ENCODE results near the gene CHST15. TPM values are rescaled to one million over a fixed set of nuclear protein-coding genes. Genes with fewer than 3 reads are reported as not detected.

Gene CHST15
- polyA plus RNA-seq, 1 donor from 2014 or later, result 0.79 TPM

DNA sequence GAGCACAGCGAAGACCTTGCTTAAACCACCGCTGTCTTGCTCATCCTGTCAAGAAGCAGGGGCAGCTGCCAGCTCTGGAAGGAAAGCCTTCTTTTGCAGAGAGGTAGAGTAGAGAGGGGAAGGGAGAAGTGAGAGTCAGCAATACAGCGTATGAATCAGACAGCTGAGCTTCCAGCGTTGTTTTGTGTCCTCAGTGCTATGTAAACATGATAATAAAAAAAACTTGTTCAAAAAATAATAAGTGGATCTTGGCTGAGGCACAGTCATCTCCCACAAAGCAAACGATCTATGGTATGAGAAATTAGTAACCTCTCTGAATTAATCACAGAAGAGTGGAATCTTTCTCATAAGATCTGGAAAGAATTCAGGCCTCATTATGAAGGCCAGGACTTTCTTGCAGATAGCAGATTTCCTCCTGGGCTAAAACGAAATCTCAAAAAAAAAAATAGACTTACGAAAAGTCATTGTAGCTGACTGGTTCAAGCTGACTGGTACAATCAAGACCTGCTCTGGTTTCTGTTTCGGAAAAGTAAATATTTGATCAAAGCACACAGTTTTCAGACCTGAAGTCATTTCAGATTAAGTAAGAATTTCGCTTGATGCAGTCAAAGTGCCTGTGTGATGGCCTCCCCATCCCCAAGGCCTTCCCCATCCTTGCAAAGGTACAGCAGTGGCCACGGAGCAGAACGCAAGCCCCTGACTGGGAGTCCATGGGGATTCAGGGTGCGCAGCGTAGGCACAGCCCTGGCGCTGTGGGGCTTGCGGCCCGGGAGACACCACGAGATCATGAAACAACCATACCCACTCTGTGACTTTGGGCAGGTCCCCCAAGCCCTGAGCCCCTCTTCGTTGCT lies 29.4 kb downstream of the CHST15 start:
- Histone ChIP-seq H3K9me2 (ENCODE audit: insufficient read depth, low read length) (no peaks in the 10 kb centered on the region), H2AFZ (ENCODE audit: low read depth, low read length) (no peak overlapping the region), H3K4me3 (ENCODE audit: low read length) (no peak overlapping the region), H3K79me2 (replicated peaks; ENCODE audit: insufficient read depth, low read length) (no peaks in the 10 kb centered on the region), H3K4me2 (ENCODE audit: low read length) (no peak overlapping the region), H3K27ac (ENCODE audit: low read length) (no peak overlapping the region), H4K20me1 (ENCODE audit: insufficient read depth) (no peaks in the 10 kb centered on the region), H3K27me3 (ENCODE audit: insufficient read depth, low read depth, low read length) (no peaks in the 10 kb centered on the region), H3K9ac (ENCODE audit: low read length) (no peak overlapping the region), H3K9me3 (ENCODE audit: low read length) (no peaks in the 10 kb centered on the region), H3F3A (ENCODE audit: insufficient read depth, low read length, poor library complexity, severe bottlenecking) (no peaks in the 10 kb centered on the region), H3K36me3 (ENCODE audit: insufficient read depth, low read length) (no peaks in the 10 kb centered on the region)
- TF ChIP-seq, protein P1, sequence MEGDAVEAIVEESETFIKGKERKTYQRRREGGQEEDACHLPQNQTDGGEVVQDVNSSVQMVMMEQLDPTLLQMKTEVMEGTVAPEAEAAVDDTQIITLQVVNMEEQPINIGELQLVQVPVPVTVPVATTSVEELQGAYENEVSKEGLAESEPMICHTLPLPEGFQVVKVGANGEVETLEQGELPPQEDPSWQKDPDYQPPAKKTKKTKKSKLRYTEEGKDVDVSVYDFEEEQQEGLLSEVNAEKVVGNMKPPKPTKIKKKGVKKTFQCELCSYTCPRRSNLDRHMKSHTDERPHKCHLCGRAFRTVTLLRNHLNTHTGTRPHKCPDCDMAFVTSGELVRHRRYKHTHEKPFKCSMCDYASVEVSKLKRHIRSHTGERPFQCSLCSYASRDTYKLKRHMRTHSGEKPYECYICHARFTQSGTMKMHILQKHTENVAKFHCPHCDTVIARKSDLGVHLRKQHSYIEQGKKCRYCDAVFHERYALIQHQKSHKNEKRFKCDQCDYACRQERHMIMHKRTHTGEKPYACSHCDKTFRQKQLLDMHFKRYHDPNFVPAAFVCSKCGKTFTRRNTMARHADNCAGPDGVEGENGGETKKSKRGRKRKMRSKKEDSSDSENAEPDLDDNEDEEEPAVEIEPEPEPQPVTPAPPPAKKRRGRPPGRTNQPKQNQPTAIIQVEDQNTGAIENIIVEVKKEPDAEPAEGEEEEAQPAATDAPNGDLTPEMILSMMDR (IDR thresholded peaks at IDR 0.05; ENCODE audit: poor library complexity, severe bottlenecking), result no peak
- TF ChIP-seq EP300 (conservative IDR thresholded peaks at IDR 0.05; ENCODE audit: poor library complexity, severe bottlenecking) (no peak), EZH2 (IDR thresholded peaks at IDR 0.05; ENCODE audit: borderline replicate concordance, insufficient read depth, low read length, poor library complexity, severe bottlenecking) (no peak), POLR2AphosphoS5 (IDR thresholded peaks at IDR 0.05) (no peak), MXI1 (conservative IDR thresholded peaks at IDR 0.05; ENCODE audit: poor library complexity, severe bottlenecking) (no peak), TAF1 (IDR thresholded peaks at IDR 0.05; ENCODE audit: low read depth) (no peak), SMC3 (conservative IDR thresholded peaks at IDR 0.05; ENCODE audit: poor library complexity) (no peak), RAD21 (conservative IDR thresholded peaks at IDR 0.05) (no peak)
- TF ChIP-seq, protein P2, sequence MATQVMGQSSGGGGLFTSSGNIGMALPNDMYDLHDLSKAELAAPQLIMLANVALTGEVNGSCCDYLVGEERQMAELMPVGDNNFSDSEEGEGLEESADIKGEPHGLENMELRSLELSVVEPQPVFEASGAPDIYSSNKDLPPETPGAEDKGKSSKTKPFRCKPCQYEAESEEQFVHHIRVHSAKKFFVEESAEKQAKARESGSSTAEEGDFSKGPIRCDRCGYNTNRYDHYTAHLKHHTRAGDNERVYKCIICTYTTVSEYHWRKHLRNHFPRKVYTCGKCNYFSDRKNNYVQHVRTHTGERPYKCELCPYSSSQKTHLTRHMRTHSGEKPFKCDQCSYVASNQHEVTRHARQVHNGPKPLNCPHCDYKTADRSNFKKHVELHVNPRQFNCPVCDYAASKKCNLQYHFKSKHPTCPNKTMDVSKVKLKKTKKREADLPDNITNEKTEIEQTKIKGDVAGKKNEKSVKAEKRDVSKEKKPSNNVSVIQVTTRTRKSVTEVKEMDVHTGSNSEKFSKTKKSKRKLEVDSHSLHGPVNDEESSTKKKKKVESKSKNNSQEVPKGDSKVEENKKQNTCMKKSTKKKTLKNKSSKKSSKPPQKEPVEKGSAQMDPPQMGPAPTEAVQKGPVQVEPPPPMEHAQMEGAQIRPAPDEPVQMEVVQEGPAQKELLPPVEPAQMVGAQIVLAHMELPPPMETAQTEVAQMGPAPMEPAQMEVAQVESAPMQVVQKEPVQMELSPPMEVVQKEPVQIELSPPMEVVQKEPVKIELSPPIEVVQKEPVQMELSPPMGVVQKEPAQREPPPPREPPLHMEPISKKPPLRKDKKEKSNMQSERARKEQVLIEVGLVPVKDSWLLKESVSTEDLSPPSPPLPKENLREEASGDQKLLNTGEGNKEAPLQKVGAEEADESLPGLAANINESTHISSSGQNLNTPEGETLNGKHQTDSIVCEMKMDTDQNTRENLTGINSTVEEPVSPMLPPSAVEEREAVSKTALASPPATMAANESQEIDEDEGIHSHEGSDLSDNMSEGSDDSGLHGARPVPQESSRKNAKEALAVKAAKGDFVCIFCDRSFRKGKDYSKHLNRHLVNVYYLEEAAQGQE (IDR thresholded peaks at IDR 0.05; ENCODE audit: borderline replicate concordance), result no peak

DNA sequence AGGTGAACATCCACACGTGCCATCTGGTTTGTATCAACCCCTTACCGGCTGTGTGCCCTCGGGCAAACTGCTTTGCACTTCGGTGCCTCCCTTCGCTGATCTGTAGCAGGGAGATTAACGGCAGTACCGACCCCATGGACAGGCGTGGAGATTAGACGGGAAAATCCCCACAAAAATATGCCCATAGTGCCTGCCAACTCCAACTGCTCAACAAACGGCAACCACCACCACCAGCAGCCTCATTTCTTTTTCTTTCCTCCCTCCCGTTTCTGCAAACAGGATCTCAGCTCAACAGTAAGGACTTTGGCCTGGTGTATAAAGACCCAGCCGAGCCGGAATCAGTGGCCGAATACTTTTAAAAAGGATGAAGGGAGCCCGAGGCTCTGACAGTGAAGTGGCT lies 31.0 kb downstream of the CHST15 start:
- H3K27ac ChIP-seq (ENCODE audit: low read length), result no peak overlapping the region
- H3K27me3 ChIP-seq (ENCODE audit: insufficient read depth, low read depth, low read length), result no peaks in the 10 kb centered on the region
- no peaks in the 10 kb centered on the region for H3K79me2 ChIP-seq (replicated peaks; ENCODE audit: insufficient read depth, low read length)
- H3K9me2 ChIP-seq (ENCODE audit: insufficient read depth, low read length), result no peaks in the 10 kb centered on the region
- TF ChIP-seq POLR2AphosphoS5 (IDR thresholded peaks at IDR 0.05) (no peak), EP300 (conservative IDR thresholded peaks at IDR 0.05; ENCODE audit: poor library complexity, severe bottlenecking) (no peak), RAD21 (conservative IDR thresholded peaks at IDR 0.05) (no peak), SMC3 (conservative IDR thresholded peaks at IDR 0.05; ENCODE audit: poor library complexity) (no peak), TAF1 (IDR thresholded peaks at IDR 0.05; ENCODE audit: low read depth) (no peak), MXI1 (conservative IDR thresholded peaks at IDR 0.05; ENCODE audit: poor library complexity, severe bottlenecking) (no peak), EZH2 (IDR thresholded peaks at IDR 0.05; ENCODE audit: borderline replicate concordance, insufficient read depth, low read length, poor library complexity, severe bottlenecking) (no peak)
- TF ChIP-seq, protein P2 (IDR thresholded peaks at IDR 0.05; ENCODE audit: borderline replicate concordance), result no peak
- TF ChIP-seq, protein P1 (IDR thresholded peaks at IDR 0.05; ENCODE audit: poor library complexity, severe bottlenecking), result no peak
- H3K9ac ChIP-seq (ENCODE audit: low read length), result no peak overlapping the region
- no peaks in the 10 kb centered on the region for H3K9me3 ChIP-seq (ENCODE audit: low read length)
- no peaks in the 10 kb centered on the region for H3F3A ChIP-seq (ENCODE audit: insufficient read depth, low read length, poor library complexity, severe bottlenecking)
- H3K4me2 ChIP-seq (ENCODE audit: low read length), result no peak overlapping the region
- H3K4me3 ChIP-seq (ENCODE audit: low read length), result no peak overlapping the region
- no peak overlapping the region for H2AFZ ChIP-seq (ENCODE audit: low read depth, low read length)
- H3K36me3 ChIP-seq (ENCODE audit: insufficient read depth, low read length), result no peaks in the 10 kb centered on the region
- H4K20me1 ChIP-seq (ENCODE audit: insufficient read depth), result no peaks in the 10 kb centered on the region
